ENCODE data around the gene NDUFS8.
A peak's percentile ranks its signal among the peaks of the same experiment; 100 is the strongest.

Gene NDUFS8

GRCh38 chr11:68003846-68004550 lies 26.5 kb upstream of the NDUFS8 start, which contains the start of gene UNC93B1:
TSS of gene UNC93B1 (minus strand) at chr11:68004097. CDS start at chr11:68004043, 54 bp downstream.
- DNase-seq = peak; percentile 87

DNA sequence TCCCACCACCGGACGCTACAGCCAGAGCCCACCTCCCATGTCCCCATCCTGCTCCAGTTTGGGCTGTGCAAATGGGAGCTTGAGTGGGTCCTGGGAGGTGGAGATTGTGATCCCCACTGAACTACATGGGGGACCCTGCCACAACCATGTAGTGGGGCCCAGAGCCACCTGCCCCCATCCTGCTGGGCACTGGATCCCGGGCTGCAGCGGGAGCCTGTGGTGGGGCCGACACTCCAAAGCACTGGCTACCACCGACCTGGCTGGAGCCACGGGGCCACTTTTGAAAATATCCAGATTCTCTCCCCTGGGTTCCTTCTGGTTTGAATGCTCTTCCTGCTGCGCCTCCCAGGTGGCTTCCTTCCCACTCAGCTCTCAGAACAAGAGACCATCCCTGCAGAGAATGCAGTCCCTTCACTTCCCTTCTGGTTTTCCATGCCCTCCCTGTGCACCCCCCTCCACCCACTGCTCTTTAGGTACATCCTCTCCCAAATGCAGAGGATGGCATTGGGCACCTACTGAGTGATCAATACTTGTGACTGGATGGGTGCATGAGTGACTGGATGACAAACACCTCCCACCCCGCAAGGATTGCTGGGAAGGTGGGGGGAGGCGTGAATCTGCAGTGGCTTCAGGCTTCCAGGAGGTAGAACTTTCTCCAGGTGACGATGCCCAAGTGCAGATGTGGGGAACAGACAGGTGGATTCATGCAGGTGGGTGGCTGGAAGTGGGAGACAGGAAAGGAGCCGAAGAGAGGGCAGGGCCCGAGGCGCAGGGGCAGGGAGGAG lies 25.7 kb upstream of the NDUFS8 start:
- DNase-seq = no peak

DNA sequence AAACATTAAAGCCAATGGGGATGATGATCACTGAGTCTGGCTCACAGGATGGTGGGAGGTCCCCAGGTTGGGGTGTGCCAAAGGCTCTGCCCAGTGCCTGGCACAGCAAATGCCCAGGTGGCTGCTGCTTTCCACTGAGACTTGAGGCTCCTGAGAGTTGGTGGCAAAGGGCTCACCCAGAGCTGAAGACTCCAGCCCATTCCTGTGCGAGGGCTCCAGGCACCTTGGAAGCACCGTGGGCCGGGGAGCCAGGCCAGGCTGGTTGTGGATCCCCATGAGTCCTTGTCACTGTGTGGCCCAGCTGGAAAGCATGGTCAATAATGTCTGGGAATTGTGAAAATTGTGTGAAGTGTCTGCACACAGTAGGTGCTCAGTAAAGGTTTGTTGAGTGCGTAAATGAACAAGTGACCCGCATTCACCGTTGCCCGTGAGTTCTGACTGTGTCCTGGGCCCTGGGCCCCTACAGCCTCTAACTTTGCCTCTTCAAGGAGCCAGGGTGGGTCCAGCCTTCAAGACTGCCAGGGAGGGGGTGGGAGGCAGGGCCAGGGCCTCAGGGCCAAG lies 23.8 kb upstream of the NDUFS8 start:
- DNase-seq = no peak

GRCh38 chr11:68007498-68008380 lies 22.7 kb upstream of the NDUFS8 start:
- DNase-seq = no peak

DNA sequence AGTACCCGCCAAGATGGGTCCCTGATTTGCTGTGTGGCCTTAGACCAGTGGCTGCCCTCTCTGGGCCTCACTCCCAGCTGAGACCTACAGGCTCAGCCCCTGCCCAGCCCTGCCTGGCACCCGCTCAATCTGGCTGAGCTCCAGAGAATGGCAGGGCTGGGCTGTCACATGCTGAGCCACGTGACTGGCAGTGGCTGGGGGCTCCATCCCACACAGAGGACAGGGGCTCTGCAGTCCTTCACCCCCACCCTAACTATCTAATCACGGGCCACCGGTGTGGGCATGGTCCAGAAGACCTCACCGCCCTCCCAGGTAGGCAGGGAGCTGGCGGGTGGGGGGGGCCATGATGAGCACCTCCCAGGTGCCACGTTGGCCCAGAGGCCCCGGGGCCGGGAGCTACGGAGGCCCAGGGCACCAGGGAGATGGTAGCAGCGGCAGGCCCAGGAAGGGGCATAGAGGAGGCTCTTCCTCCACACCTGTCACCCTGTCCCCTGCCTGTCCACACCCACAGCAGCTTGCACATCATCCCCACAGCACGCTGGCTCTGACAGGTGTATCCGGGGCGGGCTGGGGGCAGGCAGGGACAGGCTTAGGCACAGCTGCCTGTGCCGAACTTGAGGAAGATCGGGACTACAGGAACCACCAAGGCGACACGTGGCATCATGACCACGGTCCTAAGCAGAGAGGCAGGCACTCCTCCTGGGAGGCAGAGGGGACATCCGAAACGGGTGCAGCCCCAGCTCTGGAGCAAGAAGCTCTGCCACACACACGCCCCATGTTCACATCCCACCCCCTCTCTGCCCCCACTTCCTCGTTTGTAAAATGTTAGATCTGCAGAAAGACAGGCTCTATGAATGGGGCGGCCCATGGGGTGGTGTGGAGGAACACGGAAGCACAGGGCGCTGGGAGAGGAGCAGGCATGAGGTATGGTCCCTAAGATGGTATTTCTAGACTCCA lies 21.8 kb upstream of the NDUFS8 start:
- no peak for DNase-seq

GRCh38 chr11:68009391-68010089 lies 20.9 kb upstream of the NDUFS8 start:
- DNase-seq = peak; percentile 57

- DNase-seq = peak; percentile 94
Measured at GRCh38 chr11:68010090-68011041, 20.1 kb upstream of the NDUFS8 start, which contains the start of gene ALDH3B1. TSS of gene ALDH3B1 (plus strand) at chr11:68010327. CDS start at chr11:68015298, 4,971 bp downstream.

- no peak for DNase-seq
Measured at GRCh38 chr11:68011051-68011943, 19.2 kb upstream of the NDUFS8 start.

GRCh38 chr11:68012044-68012842 lies 18.2 kb upstream of the NDUFS8 start:
- DNase-seq = no peak

DNA sequence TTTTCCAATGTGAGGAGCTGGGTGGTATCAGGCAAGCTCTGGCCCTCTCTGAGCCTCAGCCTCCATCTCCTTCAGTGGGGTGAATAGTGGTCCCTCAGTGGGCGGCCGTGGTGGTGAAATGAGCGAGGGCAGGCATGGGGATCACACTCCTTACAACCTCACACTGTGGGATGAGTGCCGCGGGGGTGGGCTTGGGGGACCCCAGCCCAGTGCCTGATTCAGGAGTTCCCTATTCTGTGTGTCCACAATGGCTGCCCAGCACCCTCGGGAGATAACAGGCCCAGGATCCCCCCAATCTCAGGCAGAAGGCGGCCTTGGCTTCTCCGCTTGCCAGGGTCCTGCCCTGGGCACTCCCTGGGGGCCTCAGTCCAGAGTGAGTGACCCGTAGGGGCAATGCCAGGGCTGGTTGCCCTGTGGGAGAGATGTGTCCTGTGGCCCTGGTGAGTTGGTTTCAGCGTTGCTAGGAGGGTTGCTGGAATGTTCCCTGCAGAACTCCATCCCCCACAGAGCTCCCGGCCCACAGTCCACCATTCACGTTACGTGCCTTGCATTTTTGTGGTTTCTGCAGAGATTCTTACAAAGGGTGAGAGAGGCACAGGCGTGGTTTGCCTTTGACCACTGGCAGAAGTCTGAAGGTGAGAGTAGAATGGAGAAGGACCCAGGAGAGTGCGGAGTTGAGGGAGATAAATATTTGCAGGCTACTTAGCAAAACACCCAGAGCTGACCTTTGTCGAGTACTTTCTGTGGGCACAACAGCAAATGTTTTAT lies 17.5 kb upstream of the NDUFS8 start:
- peak; percentile 98 for DNase-seq

GRCh38 chr11:68013611-68014156 lies 16.8 kb upstream of the NDUFS8 start:
- DNase-seq = no peak

GRCh38 chr11:68014157-68014946 lies 16.1 kb upstream of the NDUFS8 start:
- DNase-seq = peak; percentile 76

DNA sequence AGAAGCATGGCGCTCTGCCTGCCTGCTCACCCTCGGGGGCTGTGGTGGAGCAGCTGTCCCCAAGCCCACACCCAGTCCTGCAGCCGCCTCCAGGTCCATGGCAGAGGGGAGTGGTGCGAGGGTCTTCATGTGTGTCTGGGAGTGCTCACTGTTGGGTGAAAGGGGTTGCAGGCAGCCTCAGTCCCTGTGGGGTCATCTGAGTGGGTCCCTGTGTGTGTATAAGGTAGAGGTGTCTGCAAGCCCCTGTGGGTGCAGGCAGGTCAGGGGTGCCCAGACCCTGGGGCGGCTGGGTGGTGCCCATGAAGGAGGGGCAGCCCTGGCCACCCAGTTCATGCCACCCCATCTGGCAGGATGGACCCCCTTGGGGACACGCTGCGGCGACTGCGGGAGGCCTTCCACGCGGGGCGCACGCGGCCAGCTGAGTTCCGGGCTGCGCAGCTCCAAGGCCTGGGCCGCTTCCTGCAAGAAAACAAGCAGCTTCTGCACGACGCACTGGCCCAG lies 15.5 kb upstream of the NDUFS8 start:
- no peak for DNase-seq

- no peak for DNase-seq
Measured at GRCh38 chr11:68015467-68015866, 15.0 kb upstream of the NDUFS8 start.
